ENCODE results near the gene POU2F2.

The POU2F2 gene

GRCh38 chr19:42095814-42096230 lies 36.4 kb downstream of the POU2F2 start:
- no peak for DNase-seq (ENCODE audit: low spot score)
- TF ChIP-seq CTCF (IDR thresholded peaks at IDR 0.05): no peak
- Histone ChIP-seq H3K4me3 (no peak overlapping the region), H3K27ac (no peak overlapping the region)

GRCh38 chr19:42095142-42095813 lies 37.0 kb downstream of the POU2F2 start:
- Histone ChIP-seq H3K4me3 (no peak overlapping the region), H3K27ac (no peak overlapping the region)
- DNase-seq (ENCODE audit: low spot score): no peak
- TF ChIP-seq CTCF (IDR thresholded peaks at IDR 0.05): no peak

- no peak for TF ChIP-seq CTCF (IDR thresholded peaks at IDR 0.05)
- H3K27ac ChIP-seq: peak overlapping the region in 1 of 2 donors; percentile 11
- no peak overlapping the region for H3K4me3 ChIP-seq
- no peak for DNase-seq (ENCODE audit: low spot score)
Measured at GRCh38 chr19:42093926-42094325, 38.3 kb downstream of the POU2F2 start.

- Histone ChIP-seq H3K4me3 (no peak overlapping the region), H3K27ac (peak overlapping the region in 1 of 2 donors; percentile 11)
- no peak for TF ChIP-seq CTCF (IDR thresholded peaks at IDR 0.05)
- no peak for DNase-seq (ENCODE audit: low spot score)
Measured at GRCh38 chr19:42093505-42093904, 38.7 kb downstream of the POU2F2 start.

- DNase-seq (ENCODE audit: low spot score): no peak
- no peak for TF ChIP-seq CTCF (IDR thresholded peaks at IDR 0.05)
Measured at GRCh38 chr19:42092350-42092749, 39.9 kb downstream of the POU2F2 start.

GRCh38 chr19:42091742-42092141 lies 40.5 kb downstream of the POU2F2 start:
- peak overlapping the region in 1 of 2 donors; percentile 16 for H3K27ac ChIP-seq

More at GRCh38 chr19:42092350-42092749, 39.9 kb downstream of the POU2F2 start:
- H3K4me3 ChIP-seq: no peak overlapping the region
- no peak overlapping the region for H3K27ac ChIP-seq

More at GRCh38 chr19:42091742-42092141, 40.5 kb downstream of the POU2F2 start:
- TF ChIP-seq CTCF (IDR thresholded peaks at IDR 0.05): no peak
- H3K4me3 ChIP-seq: no peak overlapping the region
- no peak for DNase-seq (ENCODE audit: low spot score)
